Raji (cell line): ENCODE results near the gene INKA2.

ENCODE experiments used
- POLR2A ChIP-seq: IDR thresholded peaks from 2 replicates; pipeline ENCODE4 v1.6.1; 2011; ENCODE audit warnings: low read depth, low read length, control low read depth; ENCODE audit not compliant: insufficient read depth

Gene INKA2

GRCh38 chr1:111738436-111739193 is 580 bp downstream of the INKA2 start:
- no peak; the same call in 1 of the 2 replicates for TF ChIP-seq POLR2A

- TF ChIP-seq POLR2A, result no peak
Measured at GRCh38 chr1:111738133-111738435, 1.1 kb downstream of the INKA2 start.

GRCh38 chr1:111737216-111738132 is 1.7 kb downstream of the INKA2 start:
- TF ChIP-seq POLR2A, result no peak

GRCh38 chr1:111736548-111737215 is 2.5 kb downstream of the INKA2 start:
- no peak for TF ChIP-seq POLR2A

- no peak for TF ChIP-seq POLR2A
Measured at GRCh38 chr1:111735858-111736544, 3.2 kb downstream of the INKA2 start.

- TF ChIP-seq POLR2A, result no peak
Measured at GRCh38 chr1:111735321-111735720, 3.9 kb downstream of the INKA2 start.

GRCh38 chr1:111734856-111735255 is 4.3 kb downstream of the INKA2 start:
- no peak for TF ChIP-seq POLR2A

- no peak for TF ChIP-seq POLR2A
Measured at GRCh38 chr1:111734426-111734825, 4.8 kb downstream of the INKA2 start.

GRCh38 chr1:111733992-111734341 is 5.2 kb downstream of the INKA2 start:
- TF ChIP-seq POLR2A, result no peak

GRCh38 chr1:111733183-111733991 is 5.8 kb downstream of the INKA2 start:
- TF ChIP-seq POLR2A, result no peak

GRCh38 chr1:111732718-111733117 is 6.5 kb downstream of the INKA2 start:
- no peak for TF ChIP-seq POLR2A

GRCh38 chr1:111731956-111732355 is 7.2 kb downstream of the INKA2 start:
- TF ChIP-seq POLR2A, result no peak

- no peak for TF ChIP-seq POLR2A
Measured at GRCh38 chr1:111730706-111731105, 8.5 kb downstream of the INKA2 start.

GRCh38 chr1:111729946-111730681 is 9.1 kb downstream of the INKA2 start:
- no peak for TF ChIP-seq POLR2A
